KMS-11 (cell line): Measurements from ENCODE around the gene PRSS27.

Source experiments
- H2AFZ ChIP-seq: fragments of 200-600 bp; sonication (generic); 2 replicates; pipeline ENCODE4 v1.6.1; 2016; ENCODE audit warnings: antibody characterized with exemption, mixed run types, low read depth
- H3K27ac ChIP-seq: fragments of 200-600 bp; sonication (generic); 2 replicates; pipeline ENCODE4 v1.6.1; 2016; ENCODE audit warnings: mild to moderate bottlenecking, mixed run types
- H3K27me3 ChIP-seq: fragments of 200-600 bp; sonication (generic); 2 replicates; pipeline ENCODE4 v1.6.1; 2017; ENCODE audit warnings: mild to moderate bottlenecking, low read depth, mixed run types, moderate library complexity; ENCODE audit not compliant: insufficient read depth
- H3K36me3 ChIP-seq: fragments of 200-600 bp; sonication (generic); 2 replicates; pipeline ENCODE4 v1.6.1; 2017; ENCODE audit warnings: mild to moderate bottlenecking, mixed run types; ENCODE audit not compliant: insufficient read depth
- H3K4me1 ChIP-seq: fragments of 200-600 bp; sonication (generic); 2 replicates; pipeline ENCODE4 v1.6.1; 2016; ENCODE audit warnings: mild to moderate bottlenecking, low read depth, mixed run types; ENCODE audit not compliant: poor library complexity, severe bottlenecking
- H3K4me2 ChIP-seq: fragments of 200-600 bp; sonication (generic); 2 replicates; pipeline ENCODE4 v1.7.0; 2016; ENCODE audit warnings: mild to moderate bottlenecking, mixed run types
- H3K4me3 ChIP-seq: fragments of 200-600 bp; sonication (generic); IDR thresholded peaks from 2 replicates; pipeline ENCODE4 v1.6.1; 2017; ENCODE audit warnings: low read depth, low read length, mixed read lengths; ENCODE audit not compliant: insufficient read depth
- H3K79me2 ChIP-seq: fragments of 200-600 bp; sonication (generic); 2 replicates; pipeline ENCODE4 v1.6.1; 2016; ENCODE audit warnings: low read depth, mixed run types; ENCODE audit not compliant: insufficient read depth
- H3K9ac ChIP-seq: fragments of 200-600 bp; sonication (generic); 2 replicates; pipeline ENCODE4 v1.6.1; 2016; ENCODE audit warnings: mild to moderate bottlenecking, mixed run types
- H4K20me1 ChIP-seq: fragments of 200-600 bp; sonication (generic); 2 replicates; pipeline ENCODE4 v1.6.1; 2016; ENCODE audit warnings: mild to moderate bottlenecking, mixed run types; ENCODE audit not compliant: insufficient read depth
- TF ChIP-seq, protein P1 (sequence below): fragments of 200-600 bp; sonication (generic); conservative IDR thresholded peaks from 2 replicates; pipeline ENCODE4 v1.6.1; 2017; ENCODE audit warnings: low read depth, mild to moderate bottlenecking, antibody characterized with exemption, low read length, moderate library complexity, mixed read lengths

PRSS27 gene

DNA sequence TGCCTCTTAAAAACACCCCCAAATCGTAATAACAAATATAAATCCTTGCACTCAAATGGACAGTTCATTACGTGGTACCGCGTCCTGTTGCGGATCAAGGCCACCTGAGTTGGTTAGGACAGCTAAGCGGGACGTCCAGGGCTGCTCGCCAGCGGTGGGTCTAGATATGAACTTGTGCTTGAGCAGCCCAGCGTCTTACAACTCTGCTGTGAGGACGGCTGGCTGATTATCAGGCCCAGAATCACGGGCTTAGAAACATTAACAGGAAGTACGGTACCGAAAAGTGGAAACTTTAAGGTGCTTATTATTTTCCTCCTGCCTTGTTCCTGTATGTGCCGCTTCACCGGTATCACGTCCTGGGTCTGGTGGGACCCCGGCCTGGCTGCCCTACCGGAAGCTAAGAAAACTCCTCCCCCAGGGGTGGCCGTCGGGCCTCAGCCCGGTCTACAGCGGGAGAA lies 31.6 kb upstream of the PRSS27 start:
- Histone ChIP-seq H3K4me1 (peaks cover 29% of the 10 kb centered on the region), H3K79me2 (peaks cover 37% of the 10 kb centered on the region), H3K4me3 (no peak overlapping the region), H3K27ac (peak overlapping the region; percentile 98), H3K27me3 (no peaks in the 10 kb centered on the region), H3K9ac (peak overlapping the region; percentile 97), H3K4me2 (peak overlapping the region; percentile 61), H4K20me1 (peaks cover 32% of the 10 kb centered on the region), H3K36me3 (no peaks in the 10 kb centered on the region; the same call in 1 of the 2 replicates), H2AFZ (peak overlapping the region; percentile 80)
- TF ChIP-seq, protein P1, sequence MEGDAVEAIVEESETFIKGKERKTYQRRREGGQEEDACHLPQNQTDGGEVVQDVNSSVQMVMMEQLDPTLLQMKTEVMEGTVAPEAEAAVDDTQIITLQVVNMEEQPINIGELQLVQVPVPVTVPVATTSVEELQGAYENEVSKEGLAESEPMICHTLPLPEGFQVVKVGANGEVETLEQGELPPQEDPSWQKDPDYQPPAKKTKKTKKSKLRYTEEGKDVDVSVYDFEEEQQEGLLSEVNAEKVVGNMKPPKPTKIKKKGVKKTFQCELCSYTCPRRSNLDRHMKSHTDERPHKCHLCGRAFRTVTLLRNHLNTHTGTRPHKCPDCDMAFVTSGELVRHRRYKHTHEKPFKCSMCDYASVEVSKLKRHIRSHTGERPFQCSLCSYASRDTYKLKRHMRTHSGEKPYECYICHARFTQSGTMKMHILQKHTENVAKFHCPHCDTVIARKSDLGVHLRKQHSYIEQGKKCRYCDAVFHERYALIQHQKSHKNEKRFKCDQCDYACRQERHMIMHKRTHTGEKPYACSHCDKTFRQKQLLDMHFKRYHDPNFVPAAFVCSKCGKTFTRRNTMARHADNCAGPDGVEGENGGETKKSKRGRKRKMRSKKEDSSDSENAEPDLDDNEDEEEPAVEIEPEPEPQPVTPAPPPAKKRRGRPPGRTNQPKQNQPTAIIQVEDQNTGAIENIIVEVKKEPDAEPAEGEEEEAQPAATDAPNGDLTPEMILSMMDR, result no peak; the same call in 1 of the 2 replicates

DNA sequence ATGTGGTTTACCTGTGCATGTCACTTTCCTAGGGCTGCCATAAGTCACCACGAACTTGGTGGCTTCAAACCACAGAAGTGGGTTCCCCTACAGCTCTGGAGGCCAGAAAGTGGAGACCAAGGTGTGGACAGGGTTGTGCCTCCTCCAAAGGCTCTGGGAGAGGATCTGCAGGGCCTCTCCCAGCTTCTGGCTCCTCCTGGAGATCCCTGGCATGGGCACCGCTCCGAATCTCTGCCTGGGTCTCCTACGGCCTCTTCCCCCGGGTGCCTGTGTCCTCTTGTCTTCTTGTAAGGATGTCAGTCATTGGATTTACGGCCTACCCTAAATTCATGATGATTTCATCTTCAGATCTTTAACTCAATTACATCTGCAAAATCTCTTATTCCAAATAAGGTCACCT lies 29.9 kb upstream of the PRSS27 start:
- Histone ChIP-seq H3K27me3 (0 out of 2 replicates have a peak, but pooled peaks cover 4% of the 10 kb centered on the region), H4K20me1 (peaks cover 15% of the 10 kb centered on the region), H2AFZ (no peak overlapping the region), H3K4me1 (peaks cover 20% of the 10 kb centered on the region), H3K27ac (no peak overlapping the region), H3K4me3 (no peak overlapping the region), H3K4me2 (no peak overlapping the region), H3K36me3 (no peaks in the 10 kb centered on the region; the same call in 1 of the 2 replicates), H3K79me2 (peaks cover 21% of the 10 kb centered on the region), H3K9ac (no peak overlapping the region)
- TF ChIP-seq, protein P1, result no peak

DNA sequence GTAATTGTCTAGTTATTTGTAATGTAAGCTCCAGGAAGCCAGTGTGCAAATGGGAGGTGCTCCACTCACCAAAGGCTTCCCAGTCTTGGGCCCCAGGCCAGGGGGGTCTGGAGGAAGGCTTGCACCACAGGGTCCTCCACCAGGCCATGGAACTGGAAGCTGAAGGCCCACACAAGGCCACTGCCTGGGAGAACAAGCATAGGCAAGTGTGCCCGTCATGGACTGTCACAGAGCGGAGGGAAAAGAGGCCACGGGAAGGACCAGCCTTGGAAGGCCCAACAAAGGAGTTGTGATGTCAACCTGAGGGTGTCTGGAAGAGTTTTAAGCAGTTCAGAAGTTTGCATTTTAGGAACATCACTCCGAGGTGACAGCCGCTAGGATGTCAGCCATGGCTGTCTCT lies 29.5 kb upstream of the PRSS27 start:
- Histone ChIP-seq H3K4me1 (peaks cover 15% of the 10 kb centered on the region), H3K79me2 (peaks cover 16% of the 10 kb centered on the region), H3K36me3 (no peaks in the 10 kb centered on the region; the same call in 1 of the 2 replicates), H4K20me1 (peaks cover 11% of the 10 kb centered on the region), H3K9ac (no peak overlapping the region), H2AFZ (no peak overlapping the region), H3K4me3 (no peak overlapping the region), H3K4me2 (no peak overlapping the region), H3K27ac (no peak overlapping the region), H3K27me3 (0 out of 2 replicates have a peak, but pooled peaks cover 4% of the 10 kb centered on the region)
- TF ChIP-seq, protein P1, result no peak

DNA sequence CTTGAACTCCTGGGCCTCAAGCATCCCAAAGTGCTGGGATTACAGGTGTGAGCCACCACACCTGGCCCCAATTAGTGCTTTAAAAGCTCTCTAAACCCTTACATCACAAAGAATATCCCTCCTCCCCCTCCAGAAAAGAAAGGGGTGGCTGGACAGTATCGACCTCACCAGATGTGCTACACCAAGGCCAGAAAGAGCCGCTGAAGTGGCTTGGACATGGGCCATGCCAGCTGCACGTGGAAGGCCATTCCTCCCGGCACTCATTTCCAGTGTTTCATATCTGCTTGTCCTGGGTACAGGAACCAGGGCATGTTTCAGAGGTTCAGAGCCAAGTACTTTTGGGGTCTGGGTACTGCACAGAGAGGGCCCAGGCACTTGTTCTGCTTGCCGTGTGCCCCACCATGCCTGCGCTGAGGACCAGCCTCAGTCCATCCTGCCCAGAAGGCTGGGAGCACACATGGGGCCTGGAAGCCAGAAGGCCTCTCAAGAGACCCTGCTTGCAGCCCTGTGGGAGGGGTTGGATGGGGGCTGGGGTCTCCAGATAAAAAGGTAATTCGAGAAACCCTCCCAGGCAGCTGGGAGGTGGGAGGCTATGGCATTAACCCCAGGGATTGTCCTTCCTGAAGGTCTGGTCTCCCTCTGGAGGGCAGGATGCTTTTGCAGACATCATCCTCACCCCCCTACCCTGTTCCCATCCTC lies 28.9 kb upstream of the PRSS27 start:
- H3K79me2 ChIP-seq, result peaks cover 10% of the 10 kb centered on the region
- H3K4me1 ChIP-seq, result peaks cover 10% of the 10 kb centered on the region
- H3K27me3 ChIP-seq, result 0 out of 2 replicates have a peak, but pooled peaks cover 4% of the 10 kb centered on the region
- no peak overlapping the region for H3K4me3 ChIP-seq
- no peak overlapping the region for H3K27ac ChIP-seq
- H2AFZ ChIP-seq, result no peak overlapping the region
- no peaks in the 10 kb centered on the region for H3K36me3 ChIP-seq
- TF ChIP-seq, protein P1, result no peak
- H3K9ac ChIP-seq, result no peak overlapping the region
- H4K20me1 ChIP-seq, result peaks cover 5% of the 10 kb centered on the region
- H3K4me2 ChIP-seq, result no peak overlapping the region
